GM19395 (cell line): ENCODE data around the gene MAD1L1.

Experiments
- ATAC-seq: cut with Tn5 transposase; IDR thresholded peaks from one replicate; pipeline ENCODE4 v1.9.1; 2021; ENCODE audit warnings: mild to moderate bottlenecking, moderate library complexity; ENCODE audit not compliant: unreplicated experiment

The MAD1L1 gene

GRCh38 chr7:1947586-1948217, 285.0 kb downstream of the MAD1L1 start:
- ATAC-seq, result no peak

GRCh38 chr7:1946773-1947450, 285.8 kb downstream of the MAD1L1 start:
- no peak for ATAC-seq

GRCh38 chr7:1946025-1946772, 286.5 kb downstream of the MAD1L1 start:
- no peak for ATAC-seq

- no peak for ATAC-seq
Observed at GRCh38 chr7:1945558-1945957, 287.2 kb downstream of the MAD1L1 start.

- ATAC-seq, result no peak
Observed at GRCh38 chr7:1944619-1945210, 288.0 kb downstream of the MAD1L1 start.

GRCh38 chr7:1943933-1944618, 288.7 kb downstream of the MAD1L1 start:
- ATAC-seq, result no peak

GRCh38 chr7:1943326-1943725, 289.4 kb downstream of the MAD1L1 start:
- ATAC-seq, result no peak

- ATAC-seq, result no peak
Observed at GRCh38 chr7:1942941-1943289, 289.8 kb downstream of the MAD1L1 start.

GRCh38 chr7:1942243-1942940, 290.4 kb downstream of the MAD1L1 start:
- no peak for ATAC-seq

GRCh38 chr7:1941464-1942242, 291.1 kb downstream of the MAD1L1 start:
- ATAC-seq, result no peak

- ATAC-seq, result peak; percentile 24
Observed at GRCh38 chr7:1940863-1941262, 291.9 kb downstream of the MAD1L1 start.

- peak; percentile 89 for ATAC-seq
Observed at GRCh38 chr7:1940402-1940786, 292.4 kb downstream of the MAD1L1 start.

GRCh38 chr7:1939434-1940401, 293.0 kb downstream of the MAD1L1 start:
- ATAC-seq, result peak; percentile 35

GRCh38 chr7:1938788-1939433, 293.8 kb downstream of the MAD1L1 start:
- ATAC-seq, result peak; percentile 11

- no peak for ATAC-seq
Observed at GRCh38 chr7:1937252-1937605, 295.5 kb downstream of the MAD1L1 start.

GRCh38 chr7:1936531-1937251, 296.1 kb downstream of the MAD1L1 start:
- ATAC-seq, result no peak

- ATAC-seq, result no peak
Observed at GRCh38 chr7:1936006-1936310, 296.8 kb downstream of the MAD1L1 start.
